AG20443 (cell line): ENCODE data around the gene RAD51B.
"Not testable (repeated sequence)": the region's sequence is repeated elsewhere in the genome, so short reads cannot be mapped to it uniquely, and the experiment has no call there.

Experiments
- DNase-seq: peaks from one replicate; pipeline ENCODE4 v3.0.0; 2012; ENCODE audit warnings: low spot score, mixed read lengths

RAD51B gene

GRCh38 chr14:68028075-68028474 lies 208.5 kb downstream of the RAD51B start:
- DNase-seq, result no peak

- DNase-seq, result not testable (repeated sequence)
These were observed 211.4 kb downstream of the RAD51B start for GRCh38 chr14:68031011-68031410.

- no peak for DNase-seq
These were observed 212.6 kb downstream of the RAD51B start for GRCh38 chr14:68032154-68032553.

- DNase-seq, result no peak
These were observed 213.9 kb downstream of the RAD51B start for GRCh38 chr14:68033336-68033932.

GRCh38 chr14:68034896-68035295 lies 215.3 kb downstream of the RAD51B start:
- no peak for DNase-seq

GRCh38 chr14:68036202-68036601 lies 216.6 kb downstream of the RAD51B start:
- no peak for DNase-seq

GRCh38 chr14:68039593-68039992 lies 220.0 kb downstream of the RAD51B start:
- DNase-seq, result no peak

GRCh38 chr14:68040633-68041369 lies 221.2 kb downstream of the RAD51B start:
- DNase-seq, result no peak

GRCh38 chr14:68041876-68042354 lies 222.3 kb downstream of the RAD51B start:
- DNase-seq, result no peak

GRCh38 chr14:68042586-68043210 lies 223.1 kb downstream of the RAD51B start:
- DNase-seq, result no peak

- no peak for DNase-seq
These were observed 224.2 kb downstream of the RAD51B start for GRCh38 chr14:68043752-68044151.

GRCh38 chr14:68047906-68048305 lies 228.3 kb downstream of the RAD51B start:
- DNase-seq, result no peak

- not testable (repeated sequence) for DNase-seq
These were observed 229.2 kb downstream of the RAD51B start for GRCh38 chr14:68048815-68049214.

GRCh38 chr14:68050177-68050576 lies 230.6 kb downstream of the RAD51B start:
- DNase-seq, result no peak

GRCh38 chr14:68051146-68051545 lies 231.6 kb downstream of the RAD51B start:
- DNase-seq, result no peak

GRCh38 chr14:68060198-68060597 lies 240.6 kb downstream of the RAD51B start:
- no peak for DNase-seq

GRCh38 chr14:68062651-68063050 lies 243.1 kb downstream of the RAD51B start:
- DNase-seq, result no peak

- no peak for DNase-seq
These were observed 245.7 kb downstream of the RAD51B start for GRCh38 chr14:68065322-68065721.

GRCh38 chr14:68074765-68075381 lies 255.3 kb downstream of the RAD51B start:
- no peak for DNase-seq

GRCh38 chr14:68075382-68076029 lies 255.9 kb downstream of the RAD51B start:
- no peak for DNase-seq

GRCh38 chr14:68076451-68076850 lies 256.9 kb downstream of the RAD51B start:
- DNase-seq, result no peak
